Prostate gland (tissue), 2 donors: ENCODE data around the gene PARVB. TPM values are rescaled to one million over a fixed set of nuclear protein-coding genes. Genes with fewer than 3 reads are reported as not detected.

Source experiments
- DNase-seq: peaks from one replicate; pipeline ENCODE4 v3.0.0-alpha.2; 2019; ENCODE audit warnings: low spot score
- H3K27ac ChIP-seq, 2 donors: fragments of 200-600 bp; sonication (generic); 2 replicates each; pipeline ENCODE4 v1.5.1; 2017 to 2019
- H3K27me3 ChIP-seq: fragments of 200-600 bp; sonication (generic); replicated peaks from 2 replicates; pipeline ENCODE4 v1.5.1; 2019; ENCODE audit not compliant: insufficient read depth
- H3K36me3 ChIP-seq, 2 donors: fragments of 200-600 bp; sonication (generic); 1 replicate in 1 of 2; 2 replicates in 1 of 2; pipeline versions ENCODE4 v1.5.1 to v1.8.1; 2017 to 2019
- H3K4me1 ChIP-seq: fragments of 200-600 bp; sonication (generic); replicated peaks from 2 replicates; pipeline ENCODE4 v1.5.1; 2019
- H3K4me3 ChIP-seq, 2 donors: fragments of 200-600 bp; sonication (generic); 2 replicates each; pipeline ENCODE4 v1.5.1; 2017 to 2019
- H3K9me3 ChIP-seq: fragments of 200-600 bp; sonication (generic); 2 replicates; pipeline ENCODE4 v1.5.1; 2017
- POLR2A ChIP-seq: fragments of 450-650 bp; IDR thresholded peaks from one replicate; pipeline ENCODE4 v1.6.1; 2016; ENCODE audit warnings: antibody characterized with exemption, mild to moderate bottlenecking
- POLR2AphosphoS5 ChIP-seq: sonication (generic); formaldehyde crosslinking; IDR thresholded peaks from one replicate; pipeline ENCODE4 v1.6.1; 2017; ENCODE audit warnings: antibody characterized with exemption
- WGBS: methylation state at CpG from one replicate; pipeline ENCODE4 v1.1.5; 2018; 5-methylcytosine and 5-hydroxymethylcytosine counted together
- intact Hi-C: fragments of 100-400 bp; cut with DNase I; formaldehyde crosslinking; loops from one replicate; pipeline ENCODE4 v1.14.2; 2022
- total RNA-seq, 2 donors: library from RNA; depleted of rRNA; stranded (reverse); fragments of >200 nt; gene quantifications; one replicate each; pipeline ENCODE4 v1.1.0, GENCODE V29; 2016
- TF ChIP-seq, protein P1 (sequence below), 4 experiments: fragments of 200-600 bp in 2 of 4; fragments of 450-650 bp in 2 of 4; sonication (generic) in 2 of 4; IDR thresholded peaks; 1 replicate in 3 of 4; 2 replicates in 1 of 4; pipeline ENCODE4 v1.5.1; 2016 to 2019; ENCODE audit warnings: antibody characterized with exemption in 4 of 4, mild to moderate bottlenecking in 2 of 4, moderate library complexity in 2 of 4

The PARVB gene
- total RNA-seq, 2 donors from 2014 or later, result 11.7 to 28.4 TPM

GRCh38 chr22:44211946-44212930 is 188.1 kb downstream of the PARVB start:
- DNase-seq, result no peak
- TF ChIP-seq, protein P1, sequence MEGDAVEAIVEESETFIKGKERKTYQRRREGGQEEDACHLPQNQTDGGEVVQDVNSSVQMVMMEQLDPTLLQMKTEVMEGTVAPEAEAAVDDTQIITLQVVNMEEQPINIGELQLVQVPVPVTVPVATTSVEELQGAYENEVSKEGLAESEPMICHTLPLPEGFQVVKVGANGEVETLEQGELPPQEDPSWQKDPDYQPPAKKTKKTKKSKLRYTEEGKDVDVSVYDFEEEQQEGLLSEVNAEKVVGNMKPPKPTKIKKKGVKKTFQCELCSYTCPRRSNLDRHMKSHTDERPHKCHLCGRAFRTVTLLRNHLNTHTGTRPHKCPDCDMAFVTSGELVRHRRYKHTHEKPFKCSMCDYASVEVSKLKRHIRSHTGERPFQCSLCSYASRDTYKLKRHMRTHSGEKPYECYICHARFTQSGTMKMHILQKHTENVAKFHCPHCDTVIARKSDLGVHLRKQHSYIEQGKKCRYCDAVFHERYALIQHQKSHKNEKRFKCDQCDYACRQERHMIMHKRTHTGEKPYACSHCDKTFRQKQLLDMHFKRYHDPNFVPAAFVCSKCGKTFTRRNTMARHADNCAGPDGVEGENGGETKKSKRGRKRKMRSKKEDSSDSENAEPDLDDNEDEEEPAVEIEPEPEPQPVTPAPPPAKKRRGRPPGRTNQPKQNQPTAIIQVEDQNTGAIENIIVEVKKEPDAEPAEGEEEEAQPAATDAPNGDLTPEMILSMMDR (IDR thresholded peaks at IDR 0.05), result no peak
- TF ChIP-seq POLR2AphosphoS5, result no peak
- no peak for TF ChIP-seq POLR2A
- H3K4me3 ChIP-seq, result no peak overlapping the region
- WGBS, result 32% methylated on average over 12 of the region's 12 CpGs
- no peaks in the 10 kb centered on the region for H3K9me3 ChIP-seq
- no peak overlapping the region for H3K27ac ChIP-seq
- intact Hi-C loops, result no loop called here
- H3K36me3 ChIP-seq, result no peaks in the 10 kb centered on the region
- no peaks in the 10 kb centered on the region for H3K4me1 ChIP-seq
- H3K27me3 ChIP-seq, result no peaks in the 10 kb centered on the region

DNA sequence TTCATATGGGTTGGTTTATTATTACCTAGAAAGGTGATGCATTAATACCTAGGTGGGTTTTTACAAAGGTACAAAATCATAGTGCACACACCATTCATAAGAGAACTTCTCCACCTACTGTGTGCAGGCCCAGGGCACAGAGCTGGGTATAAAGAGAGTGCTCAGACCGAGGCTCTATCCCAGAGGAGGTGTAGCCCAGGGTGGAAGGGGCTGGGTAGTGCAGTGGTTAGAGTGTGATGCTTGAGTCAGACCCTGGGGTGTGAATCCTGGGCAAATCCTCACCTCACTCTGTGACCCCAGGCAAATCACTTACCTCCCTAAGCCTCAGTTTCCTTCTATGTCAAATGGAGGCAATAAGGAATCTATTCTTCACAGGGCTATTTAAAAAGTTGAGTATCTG is 188.8 kb downstream of the PARVB start:
- no peaks in the 10 kb centered on the region for H3K27me3 ChIP-seq
- DNase-seq, result no peak
- no peaks in the 10 kb centered on the region for H3K9me3 ChIP-seq
- no peaks in the 10 kb centered on the region for H3K4me1 ChIP-seq
- H3K36me3 ChIP-seq, result no peaks in the 10 kb centered on the region
- TF ChIP-seq POLR2A (no peak), POLR2AphosphoS5 (no peak)
- TF ChIP-seq, protein P1 (IDR thresholded peaks at IDR 0.05), result no peak
- no peak overlapping the region for H3K4me3 ChIP-seq
- 100% methylated on average over 1 of the region's 1 CpG for WGBS
- intact Hi-C loops, result no loop called here
- H3K27ac ChIP-seq, result no peak overlapping the region

- intact Hi-C loops, result no loop called here
- H3K4me1 ChIP-seq, result no peaks in the 10 kb centered on the region
- 88% methylated on average over 3 of the region's 3 CpGs for WGBS
- H3K9me3 ChIP-seq, result no peaks in the 10 kb centered on the region
- H3K27me3 ChIP-seq, result no peaks in the 10 kb centered on the region
- TF ChIP-seq POLR2AphosphoS5 (no peak), POLR2A (no peak)
- TF ChIP-seq, protein P1 (IDR thresholded peaks at IDR 0.05), result no peak
- no peak overlapping the region for H3K27ac ChIP-seq
- no peaks in the 10 kb centered on the region for H3K36me3 ChIP-seq
- no peak overlapping the region for H3K4me3 ChIP-seq
- no peak for DNase-seq
Observed at GRCh38 chr22:44213489-44214043, 189.5 kb downstream of the PARVB start.

DNA sequence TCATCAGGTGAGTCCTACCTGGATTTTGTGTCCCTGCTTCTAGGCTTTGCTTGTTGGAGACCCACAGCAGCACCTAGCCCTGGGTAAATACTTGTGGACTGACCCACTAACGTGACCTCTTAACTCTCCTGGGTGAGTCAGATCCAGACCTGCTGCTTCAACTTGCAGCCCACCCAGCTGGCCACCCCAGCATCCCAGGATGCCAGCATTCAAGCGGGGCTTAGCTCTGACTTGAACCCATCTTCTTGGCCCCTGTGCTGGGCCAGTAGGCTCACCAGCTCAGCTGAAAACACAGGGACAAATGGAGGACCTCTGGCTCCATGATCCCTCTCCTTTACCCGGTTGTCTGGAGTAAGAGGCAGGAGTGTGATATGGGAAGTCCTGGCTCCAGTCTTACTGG is 190.1 kb downstream of the PARVB start:
- TF ChIP-seq POLR2A, result no peak
- no peak for TF ChIP-seq POLR2AphosphoS5
- TF ChIP-seq, protein P1 (IDR thresholded peaks at IDR 0.05), result no peak
- WGBS, result 90% methylated on average over 3 of the region's 3 CpGs
- intact Hi-C loops, result no loop called here
- Histone ChIP-seq H3K27ac (no peak overlapping the region), H3K4me3 (no peak overlapping the region), H3K27me3 (no peaks in the 10 kb centered on the region), H3K36me3 (no peaks in the 10 kb centered on the region), H3K9me3 (no peaks in the 10 kb centered on the region), H3K4me1 (no peaks in the 10 kb centered on the region)
- DNase-seq, result no peak

- intact Hi-C loops, result no loop called here
- no peak for DNase-seq
- 90% methylated on average over 6 of the region's 6 CpGs for WGBS
- Histone ChIP-seq H3K27me3 (no peaks in the 10 kb centered on the region), H3K4me1 (no peaks in the 10 kb centered on the region), H3K9me3 (no peaks in the 10 kb centered on the region), H3K36me3 (no peaks in the 10 kb centered on the region), H3K4me3 (no peak overlapping the region), H3K27ac (no peak overlapping the region)
- TF ChIP-seq, protein P1 (IDR thresholded peaks at IDR 0.05), result no peak
- TF ChIP-seq POLR2A (no peak), POLR2AphosphoS5 (no peak)
Observed at GRCh38 chr22:44214764-44215163, 190.7 kb downstream of the PARVB start.
